Transverse colon (tissue), 4 donors: ENCODE data around the gene LMBR1L.

Experiments used
- CTCF ChIP-seq, 5 experiments: fragments of 200-600 bp in 3 of 5; fragments of 450-650 bp in 2 of 5; sonication (generic) in 3 of 5; IDR thresholded peaks; 1 replicate in 2 of 5; 2 replicates in 3 of 5; pipeline ENCODE4 v1.5.1; 2016 to 2017; ENCODE audit warnings: antibody characterized with exemption in 5 of 5, inconsistent platforms in 3 of 5, mild to moderate bottlenecking in 2 of 5, moderate library complexity in 1 of 5
- POLR2A ChIP-seq: fragments of 450-650 bp; IDR thresholded peaks from one replicate; pipeline ENCODE4 v1.6.1; 2016; ENCODE audit warnings: antibody characterized with exemption, mild to moderate bottlenecking, moderate library complexity
- POLR2AphosphoS5 ChIP-seq, 3 donors: sonication (generic); formaldehyde crosslinking; IDR thresholded peaks; one replicate each; pipeline ENCODE4 v1.6.1; 2016; ENCODE audit warnings: antibody characterized with exemption in 3 of 3

DNA sequence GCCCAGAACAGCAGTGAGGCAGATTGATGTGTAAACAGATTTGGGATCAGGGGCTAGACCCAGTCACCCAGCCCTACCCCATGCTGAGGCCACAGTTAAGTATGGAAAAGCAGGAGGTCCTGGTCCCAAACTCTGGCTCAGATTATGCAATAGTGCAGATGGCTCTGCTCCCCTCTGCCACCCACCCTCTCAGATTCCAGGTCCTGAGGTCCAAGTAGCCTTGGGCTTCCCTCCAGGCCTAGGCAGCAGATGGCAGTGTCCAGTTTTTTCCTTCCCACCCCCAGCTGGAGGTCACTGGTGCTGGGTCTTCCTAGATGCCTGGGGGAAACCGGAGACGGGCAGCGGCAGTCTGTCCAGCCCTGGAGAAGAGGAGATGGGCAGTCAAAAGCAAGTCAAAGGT is 13.3 kb downstream of the LMBR1L start:
- TF ChIP-seq CTCF (IDR thresholded peaks at IDR 0.05): no peak
- no peak for TF ChIP-seq POLR2A
- no peak for TF ChIP-seq POLR2AphosphoS5 (IDR thresholded peaks at IDR 0.05)
